GM18526 (cell line): ENCODE data around the gene MAGI1.

Source experiments
- POLR2A ChIP-seq: IDR thresholded peaks from 3 replicates; pipeline ENCODE4 v1.6.1; 2011; ENCODE audit not compliant: insufficient read length; ENCODE audit errors: extremely low read depth

MAGI1 gene

GRCh38 chr3:65950340-65951326 lies 88.1 kb downstream of the MAGI1 start:
- no peak for TF ChIP-seq POLR2A

GRCh38 chr3:65948841-65949573 lies 89.7 kb downstream of the MAGI1 start:
- TF ChIP-seq POLR2A: no peak

GRCh38 chr3:65946438-65946837 lies 92.3 kb downstream of the MAGI1 start:
- TF ChIP-seq POLR2A: no peak

DNA sequence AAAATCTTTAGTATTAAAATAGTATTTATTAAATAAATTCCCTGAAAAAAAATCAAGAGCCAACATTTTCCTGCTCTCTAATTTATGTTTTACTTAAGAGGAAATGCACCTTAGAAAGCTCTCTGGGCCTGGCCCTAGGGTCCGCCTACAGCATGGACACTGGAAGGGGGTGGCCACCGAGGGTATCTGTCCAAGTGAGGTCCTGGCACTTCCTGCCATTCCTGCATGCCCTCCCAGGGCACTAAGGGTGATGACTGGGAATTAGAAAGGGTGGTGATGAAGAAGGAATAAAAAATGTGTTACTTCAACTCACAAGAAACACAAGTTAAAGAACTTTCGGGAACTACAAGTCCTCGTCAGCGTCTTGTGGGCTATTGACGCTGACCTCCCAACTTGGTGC lies 92.8 kb downstream of the MAGI1 start:
- no peak for TF ChIP-seq POLR2A

- TF ChIP-seq POLR2A: no peak
Observed at GRCh38 chr3:65945480-65945879, 93.2 kb downstream of the MAGI1 start.

DNA sequence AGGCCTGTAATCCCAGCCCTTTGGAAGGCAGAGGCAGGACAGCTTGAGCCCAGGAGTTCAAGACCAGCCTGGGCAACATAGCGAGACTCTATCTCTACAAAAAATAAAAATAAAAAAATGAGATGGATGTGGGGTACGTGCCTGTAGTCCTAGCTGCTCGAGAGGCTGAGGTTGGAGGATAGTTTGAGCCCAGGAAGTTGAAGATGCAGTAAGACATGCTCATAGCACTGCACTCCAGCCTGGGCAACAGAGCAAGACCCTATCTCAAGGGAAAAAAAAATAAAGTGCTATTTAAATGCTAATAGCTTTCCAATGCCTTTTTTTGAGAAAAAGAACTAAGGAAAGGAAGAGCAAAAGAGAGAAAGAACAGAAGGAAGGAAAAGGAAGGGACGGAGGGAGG lies 94.5 kb downstream of the MAGI1 start:
- TF ChIP-seq POLR2A: no peak

DNA sequence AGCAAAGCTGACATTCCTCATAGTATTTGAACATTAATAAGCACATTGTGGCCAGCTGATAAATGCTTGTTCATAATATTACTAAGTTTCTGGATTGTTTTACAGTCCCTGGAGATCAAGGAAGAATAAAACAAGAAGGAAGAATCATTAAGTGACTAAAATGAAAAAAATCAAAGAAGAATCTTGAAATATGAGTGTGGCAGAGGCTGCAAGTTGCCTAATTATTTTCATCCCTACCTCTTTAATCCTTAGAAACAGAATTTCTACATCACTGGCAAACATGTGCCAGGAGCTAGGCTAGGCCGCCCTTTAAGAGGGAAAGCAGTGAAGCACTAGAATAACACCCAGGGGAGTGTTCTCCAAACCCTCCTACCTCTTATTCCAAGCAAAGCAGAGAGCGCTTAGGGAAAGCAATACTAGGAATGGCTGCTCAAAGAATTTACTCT lies 98.9 kb downstream of the MAGI1 start:
- no peak for TF ChIP-seq POLR2A

GRCh38 chr3:65939184-65939583 lies 99.5 kb downstream of the MAGI1 start:
- TF ChIP-seq POLR2A: no peak

DNA sequence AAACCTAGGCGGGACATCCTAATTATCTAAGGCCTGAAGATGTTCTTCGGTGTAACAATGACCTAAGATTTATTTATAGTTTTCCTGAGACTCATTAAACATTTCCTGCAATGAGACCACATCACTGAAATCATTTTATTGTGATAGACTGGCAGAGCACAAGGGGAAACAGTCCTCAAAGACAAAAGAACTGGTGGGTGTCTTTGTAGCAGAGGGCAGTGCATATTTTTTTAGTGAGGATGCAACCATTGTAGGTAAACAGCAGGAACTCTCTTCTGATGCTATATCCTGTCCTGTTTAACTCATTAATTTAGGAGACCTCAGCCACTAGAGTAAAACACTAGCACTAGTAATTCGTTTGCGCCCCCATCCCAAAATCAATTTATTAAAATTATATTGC lies 100.0 kb downstream of the MAGI1 start:
- no peak for TF ChIP-seq POLR2A

DNA sequence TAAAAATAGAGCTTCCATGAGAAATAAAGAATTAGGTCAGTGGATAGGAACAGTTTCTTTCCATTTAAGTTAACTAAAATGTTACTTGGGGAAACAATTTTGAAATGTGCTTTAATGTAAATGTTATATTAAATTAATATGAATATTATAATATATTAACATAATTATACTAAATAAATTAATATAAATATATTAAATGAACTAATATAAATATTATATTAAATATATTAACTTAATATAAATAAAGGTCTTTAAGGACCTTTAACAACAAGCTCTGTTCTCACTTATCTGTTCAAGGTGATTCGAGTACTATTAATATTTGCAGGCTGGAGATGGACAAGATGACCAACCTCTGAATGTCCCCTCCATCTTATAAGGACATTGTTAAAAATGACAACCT lies 100.6 kb downstream of the MAGI1 start:
- TF ChIP-seq POLR2A: no peak

DNA sequence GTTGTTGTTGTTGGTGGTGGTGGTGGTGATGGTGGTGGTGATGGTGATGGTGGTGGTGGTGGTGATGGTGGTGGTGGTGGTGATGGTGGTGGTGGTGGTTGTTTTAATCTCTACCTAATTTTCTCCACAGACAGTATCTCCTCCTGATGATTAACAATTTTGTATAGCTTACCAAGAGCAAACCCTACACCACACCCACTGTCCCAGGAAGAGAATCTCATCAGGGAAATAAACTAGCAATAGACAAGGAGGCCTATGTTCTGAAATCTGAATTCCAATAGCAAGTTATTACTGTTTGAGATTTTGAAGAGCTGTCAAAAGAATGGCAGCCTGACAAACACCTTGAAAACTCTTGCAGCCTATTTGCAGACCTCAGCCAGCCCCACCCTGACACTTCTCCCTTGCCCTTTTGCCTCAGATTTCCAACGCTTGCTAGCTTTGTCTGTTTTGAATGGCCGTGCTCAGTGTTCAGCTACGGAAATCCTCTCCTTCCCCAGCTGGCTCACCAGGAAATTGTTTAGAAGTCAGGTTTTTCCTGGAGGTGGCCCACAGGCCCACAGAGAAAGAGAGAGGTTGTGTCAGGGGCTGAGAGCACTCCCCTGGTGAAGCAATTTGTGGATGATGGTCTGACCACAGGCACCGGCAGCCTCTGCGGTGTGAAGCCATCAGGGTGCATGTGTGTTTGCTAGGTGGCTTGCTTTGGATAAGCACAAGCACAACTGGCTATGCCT lies 101.6 kb downstream of the MAGI1 start:
- no peak for TF ChIP-seq POLR2A

DNA sequence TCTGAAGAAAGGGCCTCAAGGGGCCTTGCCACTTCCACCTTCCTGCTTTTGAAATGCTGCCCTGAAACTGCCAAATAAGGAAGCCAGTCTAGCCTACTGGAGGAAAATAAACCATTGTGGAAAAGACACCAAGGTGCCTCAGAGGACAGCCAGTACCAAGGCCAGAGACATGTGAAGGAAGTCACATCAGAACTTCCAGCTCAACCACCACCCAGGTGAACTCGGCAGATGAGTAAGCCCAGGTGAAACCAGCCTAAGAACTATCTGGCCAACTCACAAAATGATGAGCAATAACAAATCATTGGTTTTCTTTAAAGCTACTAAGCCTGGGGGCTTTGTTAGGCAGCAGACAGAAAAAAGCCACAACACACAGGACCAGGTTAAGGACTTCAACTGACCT lies 103.0 kb downstream of the MAGI1 start:
- TF ChIP-seq POLR2A: no peak

DNA sequence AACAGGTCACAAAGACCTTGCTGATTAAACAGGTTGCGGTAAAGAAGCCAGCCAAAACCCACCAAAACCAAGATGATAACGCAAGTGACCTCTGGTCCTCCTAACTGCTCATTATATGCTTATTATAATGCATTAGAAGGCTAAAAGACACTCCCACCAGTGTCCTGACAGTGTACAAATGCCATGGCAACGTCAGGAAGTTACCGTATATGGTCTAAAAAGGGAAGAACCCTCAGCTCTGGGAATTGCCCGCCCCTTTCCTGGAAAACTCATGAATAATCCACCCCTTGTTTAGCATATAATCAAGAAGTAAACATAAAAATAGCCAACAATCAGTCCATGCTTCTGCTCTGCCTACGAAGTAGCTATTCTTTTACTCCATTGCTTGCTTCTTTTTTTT lies 108.1 kb downstream of the MAGI1 start:
- TF ChIP-seq POLR2A: no peak

- no peak for TF ChIP-seq POLR2A
Observed at GRCh38 chr3:65928110-65928509, 110.6 kb downstream of the MAGI1 start.

DNA sequence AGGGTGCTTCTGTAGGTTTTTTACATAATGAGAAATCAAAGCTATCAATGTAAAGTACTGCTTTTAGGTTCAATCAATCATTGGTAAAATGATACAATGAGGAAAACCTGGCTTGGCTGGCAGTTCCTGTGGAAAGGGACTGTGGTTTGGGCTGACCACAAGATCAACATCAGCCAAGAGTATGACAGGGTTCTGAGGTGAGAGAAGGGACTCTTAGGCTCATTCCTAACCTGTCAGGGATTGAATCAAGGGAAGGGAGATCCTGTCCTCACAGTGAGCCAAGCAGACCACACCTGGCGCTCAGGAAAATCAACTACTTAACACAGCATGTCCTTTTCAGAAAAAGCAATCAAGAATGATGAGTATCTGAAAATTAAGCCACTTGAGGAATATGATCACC lies 111.1 kb downstream of the MAGI1 start:
- no peak for TF ChIP-seq POLR2A
